T1000 (cell line): Measurements from ENCODE around the gene HMCN2.
"Not testable (repeated sequence)": the region's sequence is repeated elsewhere in the genome, so short reads cannot be mapped to it uniquely, and the experiment has no call there.

ENCODE experiments used
- DNase-seq: peaks from one replicate; lab custom pipeline; 2025; ENCODE audit warnings: mixed read lengths; lab: John Stamatoyannopoulos, UW

HMCN2 gene

DNA sequence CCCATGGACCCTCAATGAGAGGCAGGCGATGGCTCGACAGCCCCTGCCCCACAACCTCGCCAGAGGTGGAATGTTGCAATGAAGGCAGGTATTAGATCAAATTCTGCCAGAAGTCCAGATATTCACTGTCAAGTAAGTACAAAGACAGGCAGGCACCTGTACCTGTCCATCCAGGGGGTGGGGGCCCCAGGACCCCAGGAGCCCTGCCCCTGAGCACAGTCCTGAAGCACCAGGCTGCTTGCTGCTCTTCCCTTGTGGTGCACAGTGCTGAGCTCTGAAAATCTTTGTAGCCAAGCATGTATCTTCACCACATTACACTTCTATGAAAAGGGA lies 26.2 kb upstream of the HMCN2 start:
- no peak for DNase-seq

DNA sequence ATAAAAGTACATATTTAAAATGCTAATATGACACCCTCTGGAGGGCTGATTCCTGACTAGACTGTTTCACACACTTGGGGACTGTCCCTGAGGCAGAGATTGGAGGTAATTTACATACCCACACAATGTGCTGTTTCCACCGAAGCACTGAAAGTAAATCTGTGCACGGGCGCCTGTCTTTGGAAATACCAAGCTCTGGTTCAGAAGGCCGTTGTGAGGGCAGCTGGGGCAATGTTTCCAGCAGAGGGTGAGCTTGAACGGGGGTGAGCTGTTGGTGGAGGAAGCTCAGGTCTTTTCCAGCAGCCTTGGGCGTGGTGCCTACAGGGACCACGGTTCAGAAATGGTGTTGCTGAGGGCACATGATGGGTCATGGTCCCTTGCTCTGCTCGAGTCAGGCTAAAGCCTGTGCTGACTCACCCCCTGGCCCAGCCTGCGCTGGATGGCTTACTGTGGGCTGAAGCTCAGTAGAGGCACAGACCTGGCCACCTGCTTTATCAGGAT lies 25.8 kb upstream of the HMCN2 start:
- no peak for DNase-seq

DNA sequence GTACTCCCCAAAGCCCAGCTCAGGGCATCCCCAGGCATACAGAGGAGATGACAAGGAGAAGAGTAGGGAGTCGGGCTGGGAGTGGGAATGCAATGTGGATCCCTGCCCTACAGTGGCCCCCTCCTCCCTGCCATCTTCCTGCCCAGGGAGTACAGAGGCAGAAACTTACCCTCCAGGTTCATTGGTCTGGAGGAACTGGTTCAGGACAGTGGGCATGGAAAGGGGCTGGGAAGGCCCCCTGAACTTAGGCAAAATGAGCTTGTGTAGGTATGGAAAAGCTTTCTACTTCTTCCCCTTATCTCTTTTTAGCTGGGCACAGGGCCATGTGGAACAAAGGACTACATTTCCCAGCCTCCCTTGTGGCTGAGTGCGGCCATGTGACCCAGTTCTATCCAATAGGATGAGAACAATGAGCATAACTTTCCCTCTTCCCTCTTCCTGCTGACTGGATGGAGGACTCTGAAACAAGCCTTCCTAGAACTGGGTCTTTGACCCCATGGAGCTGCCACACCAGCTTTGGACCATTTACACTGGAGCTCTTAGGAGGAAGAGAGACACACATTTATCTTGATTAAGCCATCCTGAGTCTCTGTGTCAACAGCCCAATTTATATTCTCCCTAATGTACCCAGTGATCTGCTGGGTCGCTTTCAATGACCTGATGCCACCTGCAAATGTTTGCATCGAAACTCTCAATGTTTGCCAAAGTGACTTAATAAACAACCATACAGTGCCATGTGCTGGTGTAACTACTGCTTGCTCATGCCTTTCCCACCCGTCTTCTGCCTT lies 25.0 kb upstream of the HMCN2 start:
- DNase-seq: no peak

DNA sequence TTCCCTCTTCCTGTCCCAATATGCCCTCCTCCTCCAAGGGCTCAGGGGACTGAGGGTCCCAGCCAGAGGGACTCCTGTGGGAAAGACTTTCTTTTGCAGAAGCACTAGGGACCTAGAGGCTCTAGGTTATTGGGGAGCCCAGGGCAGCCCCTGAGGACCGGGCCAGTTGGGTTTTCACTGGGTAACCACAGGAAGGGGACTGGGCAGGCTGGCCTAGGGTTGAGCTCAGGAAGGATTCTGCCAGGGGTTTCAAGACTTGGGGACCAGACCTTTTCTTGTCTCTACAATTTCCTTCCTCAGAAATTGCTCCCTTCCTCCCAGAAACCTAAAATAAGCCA lies 24.4 kb upstream of the HMCN2 start:
- no peak for DNase-seq

DNA sequence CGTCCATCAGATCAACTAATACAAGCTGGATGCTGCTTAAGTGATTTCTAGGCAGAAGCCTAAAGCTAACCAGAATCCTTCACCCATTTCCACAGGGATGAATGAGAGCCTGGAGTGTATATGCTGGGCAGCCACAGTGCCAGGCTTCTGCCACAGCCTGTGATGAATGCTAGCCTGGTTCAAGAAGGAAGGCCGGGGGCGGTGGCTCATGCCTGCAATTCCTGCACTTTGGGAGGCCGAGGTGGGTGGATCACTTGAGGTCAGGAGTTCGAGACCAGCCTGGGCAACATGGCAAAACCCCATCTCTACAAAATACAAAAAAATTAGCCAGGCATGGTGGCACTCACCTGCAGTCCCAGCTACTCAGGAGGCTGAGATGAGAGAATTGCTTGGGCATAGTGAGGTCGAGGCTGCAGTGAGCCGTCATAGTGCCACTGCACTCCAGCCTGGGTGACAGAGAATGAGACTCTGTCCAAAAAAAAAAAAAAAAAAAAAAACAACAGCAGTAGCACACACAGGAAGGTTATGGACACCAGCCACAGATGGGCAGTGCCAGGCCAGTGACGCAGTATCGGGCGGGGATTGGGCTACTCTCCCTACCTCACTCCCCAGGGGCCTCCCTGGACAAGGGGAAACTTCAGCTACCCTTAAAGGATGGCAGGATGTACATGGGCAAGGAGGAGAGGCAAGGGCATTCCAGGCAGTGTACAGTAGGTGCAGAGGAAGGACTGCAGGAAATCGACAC lies 23.1 kb upstream of the HMCN2 start:
- DNase-seq: no peak

DNA sequence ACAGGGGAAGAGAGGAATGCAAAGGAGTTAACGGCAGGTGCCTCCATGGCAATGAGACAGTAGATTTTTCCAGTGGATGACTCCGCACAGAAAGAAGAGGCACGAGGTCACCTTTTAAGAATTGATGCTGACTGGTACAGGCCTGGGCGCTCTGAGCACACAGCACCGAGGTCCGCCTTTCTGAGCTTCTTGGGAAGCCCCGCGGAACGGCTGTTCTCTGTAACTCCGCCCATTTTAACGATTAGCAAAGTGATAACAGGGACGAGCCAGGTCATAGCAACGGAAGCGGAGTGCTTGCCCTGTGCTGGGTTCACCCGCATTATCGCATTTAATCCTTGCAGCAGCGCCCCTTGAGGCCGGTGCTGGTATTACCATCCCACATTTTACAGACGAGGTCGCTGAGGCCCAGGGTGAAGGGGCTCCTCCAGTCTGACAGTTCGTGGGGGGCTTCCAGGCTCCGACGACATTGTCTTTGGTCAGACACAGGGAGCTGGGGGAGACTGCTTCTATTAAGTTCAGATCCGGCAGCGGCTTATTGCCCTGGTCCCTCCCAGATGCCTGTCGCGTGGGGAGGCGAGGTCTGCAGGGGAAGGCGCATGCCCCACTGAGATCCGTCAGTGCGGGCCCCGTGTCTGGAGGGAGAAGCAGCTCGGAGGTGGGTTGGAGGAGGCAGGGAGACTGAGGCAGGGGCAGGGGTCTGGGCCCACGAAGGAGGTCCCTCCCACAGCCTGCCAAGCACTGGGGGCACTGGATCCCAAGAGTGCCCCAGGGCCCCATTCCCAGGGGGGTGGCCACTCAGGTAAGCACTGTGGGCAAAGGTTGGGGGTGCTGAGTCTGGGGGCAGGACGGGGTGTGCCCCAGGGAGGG lies 22.3 kb upstream of the HMCN2 start:
- no peak for DNase-seq

DNA sequence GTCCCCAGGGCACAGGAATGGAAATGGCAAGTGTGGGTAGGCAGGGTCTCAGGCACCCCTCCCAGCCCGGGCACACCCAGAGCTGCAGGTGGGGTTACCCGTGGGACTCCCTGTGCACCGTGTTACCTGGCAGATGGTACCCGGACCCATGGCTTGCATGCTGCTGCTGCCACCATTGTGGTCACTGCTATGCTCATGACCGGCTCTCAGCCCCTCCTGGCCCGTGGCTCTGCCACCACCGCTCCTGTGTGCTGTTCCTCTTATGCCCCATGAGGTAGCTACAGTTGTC lies 21.7 kb upstream of the HMCN2 start:
- no peak for DNase-seq

DNA sequence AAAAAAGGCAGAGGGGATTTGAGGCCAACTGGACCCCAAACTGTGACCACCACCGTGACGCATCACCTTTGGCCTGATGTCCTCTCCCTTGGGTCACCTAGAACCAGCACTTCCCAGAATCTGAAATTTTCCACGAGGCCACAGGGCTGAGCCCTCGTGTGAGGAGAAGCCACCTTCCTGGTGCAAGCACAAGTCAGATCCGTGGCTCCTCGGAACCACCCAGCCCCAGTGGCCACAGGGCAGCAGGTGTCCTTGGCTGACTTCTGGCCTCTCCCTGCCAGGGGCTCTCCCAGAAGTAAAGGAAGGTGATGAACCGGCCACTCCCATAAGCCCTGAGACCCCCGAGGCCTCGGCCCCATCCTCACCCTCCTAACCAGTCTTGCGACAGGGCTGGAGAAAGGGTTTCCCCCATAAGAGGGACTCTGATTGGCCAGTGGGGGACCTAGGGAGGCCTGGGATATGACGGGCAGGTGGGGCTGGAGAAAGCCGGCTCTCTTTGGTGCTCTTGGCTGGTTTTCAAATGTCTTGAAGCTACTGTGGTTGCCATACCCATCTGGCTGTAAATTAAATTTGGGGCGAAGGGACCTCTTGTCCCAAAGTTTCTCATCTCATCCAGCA lies 20.9 kb upstream of the HMCN2 start:
- DNase-seq: no peak

DNA sequence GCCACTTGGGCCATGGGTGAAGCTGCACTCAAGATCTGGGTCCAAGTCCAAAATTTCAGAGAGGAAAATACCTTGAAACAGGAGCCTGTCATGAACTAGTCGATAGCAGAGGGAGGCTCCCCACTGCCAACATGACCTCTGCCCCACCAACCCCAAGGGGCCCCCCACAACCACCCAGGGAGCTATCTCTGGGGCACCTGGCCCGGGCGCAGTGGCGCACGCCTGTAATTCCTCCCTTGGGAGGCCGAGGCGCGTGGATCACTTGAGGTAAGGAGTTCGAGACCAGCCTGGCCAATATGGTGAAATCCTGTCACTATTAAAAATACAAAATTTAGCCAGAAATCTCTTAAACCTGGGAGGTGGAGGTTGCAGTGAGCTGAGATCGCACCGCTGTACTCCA lies 20.1 kb upstream of the HMCN2 start:
- no peak for DNase-seq

DNA sequence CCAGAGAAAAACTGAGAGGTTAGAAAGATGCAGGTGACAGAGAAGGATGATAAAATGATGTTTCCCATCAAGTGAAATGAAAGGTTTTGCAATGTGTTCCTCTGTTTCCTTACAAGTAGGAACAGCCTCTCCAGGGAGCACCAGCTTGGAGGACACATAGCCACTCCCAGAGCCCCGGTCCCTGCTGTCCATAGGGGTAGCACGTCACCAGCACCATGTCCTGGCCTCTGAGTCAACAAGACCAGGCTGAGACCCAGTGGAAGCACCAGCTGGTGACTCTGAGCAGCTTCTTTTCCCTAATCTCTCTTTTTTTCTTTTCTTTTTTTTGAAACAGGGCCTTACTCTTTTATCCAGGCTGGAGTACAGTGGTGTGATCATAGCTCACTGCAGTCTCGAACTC lies 19.4 kb upstream of the HMCN2 start:
- DNase-seq: no peak

DNA sequence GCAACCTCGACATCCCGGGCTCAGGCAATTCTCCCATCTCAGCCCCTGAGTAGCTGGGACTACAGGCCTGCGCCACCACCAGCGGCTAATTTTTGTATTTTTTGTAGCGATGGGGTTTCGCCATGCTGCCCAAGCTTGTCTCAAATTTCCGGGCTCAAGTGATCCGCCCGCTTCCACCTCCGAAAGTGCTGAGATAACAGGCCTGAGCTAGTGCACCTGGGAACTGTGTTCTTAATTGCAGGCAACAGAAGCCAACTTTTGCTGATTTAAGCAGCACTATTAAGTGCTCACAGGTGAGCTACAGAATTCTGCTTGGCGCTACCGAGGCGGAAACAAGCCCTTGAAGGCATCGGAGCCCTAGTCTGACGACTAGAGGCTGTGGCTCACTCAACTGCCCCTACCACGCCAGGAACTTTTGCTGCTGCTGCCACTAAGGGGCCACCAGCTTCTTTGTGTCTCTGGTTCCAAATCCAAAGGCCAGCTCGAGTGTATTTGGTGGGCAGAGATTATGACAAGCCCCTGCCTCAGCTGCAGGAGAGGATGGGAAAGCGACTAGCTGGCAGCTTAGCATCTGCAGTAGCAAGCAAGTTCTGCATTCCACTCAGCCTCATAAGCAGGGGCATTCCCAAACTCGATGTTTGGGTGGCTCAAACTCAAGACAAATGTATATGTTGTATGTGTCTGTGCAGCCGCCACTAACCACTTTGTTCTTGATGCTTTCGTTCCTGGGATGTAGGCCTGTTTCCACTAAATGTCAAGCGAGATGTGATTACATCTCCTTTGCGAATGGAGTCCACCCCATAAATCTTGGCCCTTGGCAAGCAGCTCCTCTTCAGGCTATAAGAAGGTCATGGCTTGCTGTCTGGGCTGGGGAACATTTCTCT lies 10.6 kb upstream of the HMCN2 start:
- no peak for DNase-seq

DNA sequence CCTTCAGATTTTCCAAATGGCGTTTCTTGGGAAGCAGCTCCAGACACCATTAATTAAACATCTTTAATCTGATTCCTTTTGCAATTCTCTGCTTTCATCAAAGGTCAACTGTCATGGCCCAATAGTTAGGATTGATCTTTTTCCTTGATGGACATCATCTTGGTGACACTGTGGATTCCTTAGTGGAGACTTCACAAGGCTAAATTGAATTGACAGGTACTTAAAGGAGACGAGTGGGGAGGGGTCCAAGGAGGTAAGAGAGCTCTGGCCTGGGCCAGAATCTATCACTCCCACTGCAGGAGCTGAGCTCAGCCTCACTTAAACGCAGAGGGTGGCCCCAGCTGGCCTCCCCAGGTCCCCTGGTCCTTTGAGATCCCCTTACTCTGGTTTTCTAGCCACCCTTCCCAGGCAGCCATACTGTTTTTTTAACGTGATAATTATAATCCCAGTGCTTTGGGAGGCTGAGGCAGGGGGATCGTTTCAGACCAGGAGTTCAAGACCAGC lies 9.9 kb upstream of the HMCN2 start:
- no peak for DNase-seq

DNA sequence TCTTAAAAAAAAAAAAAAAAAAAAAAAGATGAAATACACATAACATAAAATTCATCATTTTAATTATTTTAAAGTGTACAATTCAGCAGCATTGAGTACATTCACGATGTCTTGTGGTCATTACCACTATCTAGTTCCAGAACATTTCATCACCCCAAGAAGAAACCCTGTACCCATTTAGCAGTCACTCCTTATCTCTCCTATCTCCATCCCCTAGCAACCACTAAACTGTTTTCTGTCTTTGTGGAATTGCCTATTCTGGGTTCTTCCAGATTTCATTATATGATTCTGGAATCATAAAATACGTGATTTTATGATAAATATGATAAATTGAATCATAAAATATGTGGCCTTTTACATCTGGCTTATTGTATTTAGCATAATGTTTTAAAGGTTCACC lies 8.9 kb upstream of the HMCN2 start:
- no peak for DNase-seq

DNA sequence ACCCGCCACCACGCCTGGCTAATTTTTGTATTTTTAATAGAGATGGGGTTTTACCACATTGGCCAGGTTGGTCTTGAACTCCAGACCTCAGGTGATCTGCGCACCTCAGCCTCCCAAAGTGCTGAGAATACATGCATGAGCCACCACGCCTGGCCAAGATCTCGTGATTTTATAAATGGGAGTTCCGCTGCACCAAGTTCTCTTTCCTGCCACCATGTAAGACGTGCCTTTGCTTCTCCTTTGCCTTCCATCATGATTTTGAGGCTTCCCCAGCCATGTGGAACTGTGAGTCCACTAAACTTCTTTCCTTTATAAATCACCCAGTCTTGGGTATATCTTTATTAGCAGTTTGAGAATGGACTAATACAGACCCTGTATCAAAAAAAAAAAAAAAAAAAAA lies 7.4 kb upstream of the HMCN2 start:
- not testable (repeated sequence) for DNase-seq

DNA sequence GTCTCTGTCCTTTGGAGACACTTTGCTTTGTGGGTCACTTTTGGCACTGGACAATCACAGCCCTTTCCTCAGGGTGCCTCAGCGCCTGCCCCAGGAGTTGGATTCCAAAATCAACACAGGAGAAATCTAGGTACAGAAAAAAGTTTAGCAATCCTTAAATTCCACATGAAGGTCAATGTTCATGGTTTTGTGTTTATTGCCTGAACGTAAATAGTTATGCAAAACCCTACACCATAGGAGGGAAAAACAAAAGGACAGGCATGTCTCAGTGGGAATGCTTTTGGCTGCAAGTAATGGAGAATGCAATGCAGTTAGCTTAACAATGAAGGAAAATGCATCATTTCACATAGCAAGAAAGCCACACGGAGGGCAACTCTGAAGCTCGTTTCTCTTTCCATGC lies 6.5 kb upstream of the HMCN2 start:
- DNase-seq: no peak

DNA sequence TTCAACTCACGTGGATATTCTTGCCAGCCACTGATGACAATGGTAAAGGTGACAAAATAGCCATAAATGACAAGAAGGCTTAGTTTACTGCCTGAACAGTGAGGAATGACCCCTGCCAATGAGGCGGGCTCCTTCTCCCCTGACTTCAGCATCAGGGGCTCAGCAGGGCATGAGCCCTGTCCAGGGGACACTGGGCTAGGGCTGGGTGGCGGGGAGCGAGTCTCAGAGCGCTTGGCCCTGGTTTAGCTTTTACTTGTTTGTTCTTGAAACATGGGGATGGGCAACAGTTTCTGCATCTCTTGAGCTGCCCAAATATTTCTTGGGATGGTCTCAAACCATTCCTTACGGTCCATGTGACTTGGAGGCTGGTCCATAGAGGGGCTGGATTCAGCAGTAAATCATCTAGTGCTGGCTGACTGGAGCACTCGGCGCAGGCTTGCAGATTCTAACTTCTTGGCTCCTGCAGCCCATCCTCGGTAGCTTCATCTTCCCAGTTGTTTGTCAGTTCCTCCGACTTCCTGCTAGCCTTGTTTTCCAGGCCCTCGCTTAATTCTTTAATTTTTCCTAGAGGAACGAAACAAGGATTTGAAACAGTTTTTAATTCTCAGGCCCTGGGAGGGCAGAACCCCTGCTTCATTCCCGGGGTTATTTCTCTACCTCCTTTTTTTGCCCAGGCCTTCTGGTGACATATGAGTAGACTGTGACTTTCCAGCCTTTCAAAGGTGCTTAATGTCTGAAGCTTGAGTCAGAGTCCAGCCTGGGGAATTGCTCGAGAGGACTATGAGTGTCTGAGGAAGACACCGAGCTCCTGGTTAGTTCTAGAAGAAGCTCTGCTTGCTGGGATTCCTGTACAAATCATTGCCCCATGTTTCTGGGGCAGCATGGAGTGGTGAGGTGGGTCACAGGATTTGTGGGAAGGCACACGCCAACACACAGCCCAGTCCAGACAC lies 4.5 kb upstream of the HMCN2 start:
- DNase-seq: no peak

DNA sequence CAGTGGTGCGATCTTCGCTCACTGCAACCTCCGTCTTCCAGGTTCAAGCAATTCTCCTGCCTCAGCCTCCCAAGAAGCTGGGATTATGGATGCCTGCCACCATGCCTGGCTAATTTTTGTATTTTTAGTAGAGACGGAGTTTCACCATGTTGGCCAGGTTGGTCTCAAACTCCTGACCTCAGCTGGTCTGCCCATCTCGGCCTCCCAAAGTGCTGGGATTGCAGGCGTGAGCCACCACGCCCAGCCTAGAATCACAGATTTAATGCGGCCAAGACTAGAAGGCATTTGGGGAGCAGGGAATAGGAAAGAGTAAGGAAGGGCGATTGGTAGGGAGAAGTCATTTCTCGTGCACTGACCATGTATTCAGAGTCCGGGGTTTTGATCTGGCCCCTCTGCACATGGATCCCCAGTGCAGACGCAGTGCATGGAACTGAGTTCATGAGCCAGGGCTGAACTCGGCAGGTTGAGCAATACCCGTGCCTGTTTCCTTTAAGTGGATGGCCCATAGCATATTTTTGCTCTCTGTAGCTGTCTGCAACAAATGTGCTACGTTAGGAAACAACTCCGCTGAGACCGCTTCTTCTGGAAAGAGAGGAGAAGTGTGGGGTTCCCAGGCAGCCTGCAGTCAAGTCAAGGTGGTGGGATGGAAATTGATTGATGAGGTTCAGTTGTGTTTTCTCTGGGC lies 3.4 kb upstream of the HMCN2 start:
- DNase-seq: no peak

DNA sequence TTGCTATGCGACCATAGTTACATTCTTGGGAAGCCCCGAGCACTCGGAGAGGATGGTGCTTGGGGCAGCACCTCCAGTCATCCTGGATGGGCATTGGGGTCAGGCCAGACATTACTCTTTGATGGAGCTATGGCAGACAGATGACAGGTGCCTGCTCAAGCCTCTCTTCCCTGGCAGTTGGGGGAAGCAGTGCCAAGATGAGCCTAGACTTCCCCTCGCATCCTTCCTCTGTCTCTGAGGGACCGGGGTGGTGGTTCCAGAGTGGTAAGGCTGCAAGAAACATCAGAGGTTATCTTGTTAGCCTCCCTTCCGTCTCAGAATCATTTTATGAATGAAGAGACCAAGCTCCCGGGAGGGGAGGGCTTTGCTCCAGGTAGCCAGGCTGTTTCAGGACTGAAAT lies 2.8 kb upstream of the HMCN2 start:
- DNase-seq: no peak

DNA sequence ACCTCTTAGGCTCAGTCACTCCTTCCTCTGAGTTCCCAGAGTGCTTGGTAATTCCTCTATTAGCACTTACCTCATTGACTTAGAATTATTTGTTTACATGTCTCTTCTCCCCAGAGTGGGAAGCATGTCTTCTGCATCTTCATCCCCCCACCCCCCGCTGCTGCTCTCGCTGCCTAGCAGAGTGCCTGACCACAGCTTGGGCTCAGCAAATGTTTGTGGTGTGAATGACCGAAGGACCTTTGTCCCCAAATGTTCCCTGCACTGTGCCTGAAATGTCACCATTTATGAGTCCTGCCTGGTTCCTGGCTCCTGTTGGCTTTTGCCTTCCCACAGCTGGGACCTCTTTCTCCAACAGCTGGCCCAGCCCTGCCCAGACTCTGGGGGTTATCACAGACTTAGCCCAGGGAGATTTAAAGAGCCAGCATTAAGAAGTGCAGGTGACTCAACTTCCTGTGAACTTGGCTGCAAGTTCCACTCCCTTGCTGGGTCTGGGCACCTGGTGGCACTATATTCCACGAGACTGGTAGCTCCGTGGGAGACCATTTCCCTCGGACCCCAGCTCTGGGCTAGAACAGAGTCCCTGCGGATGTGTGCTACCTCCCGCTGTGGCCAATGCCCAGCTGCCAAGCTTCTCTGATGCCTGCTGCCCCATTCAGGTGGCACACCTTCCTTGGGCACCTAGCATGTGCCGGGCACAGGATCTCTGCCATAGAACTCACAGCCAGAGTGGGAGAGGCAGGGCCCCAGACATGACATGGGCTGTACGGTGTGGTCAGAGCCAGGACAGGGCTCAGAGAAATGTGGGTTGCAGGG lies 1.8 kb upstream of the HMCN2 start:
- DNase-seq: no peak
